DND-41 (cell line): ENCODE data around the gene FAM107B.

ENCODE experiments used
- ATAC-seq: fragments of 200-7000 bp; cut with Tn5 transposase; 3 replicates; pipeline ENCODE4 v1.9.1; 2021; ENCODE audit warnings: low read depth; ENCODE audit not compliant: insufficient read depth
- DNase-seq: peaks from one replicate; pipeline ENCODE4 v3.0.0-alpha.2; 2020
- H2AFZ ChIP-seq: 2 replicates; pipeline ENCODE4 v1.6.0; 2012; ENCODE audit warnings: low read depth, low read length
- H3K27ac ChIP-seq: 2 replicates; pipeline ENCODE4 v1.5.1; 2012; ENCODE audit warnings: low read length, inconsistent platforms
- H3K27me3 ChIP-seq: fragments of 200-600 bp; sonication (generic); 2 replicates; pipeline ENCODE4 v1.6.0; 2012; ENCODE audit warnings: low read length, mild to moderate bottlenecking, inconsistent platforms; ENCODE audit not compliant: insufficient read depth, poor library complexity
- H3K36me3 ChIP-seq: 2 replicates; pipeline ENCODE4 v1.5.1; 2012; ENCODE audit warnings: low read length, inconsistent platforms; ENCODE audit not compliant: insufficient read depth
- H3K4me1 ChIP-seq: 2 replicates; pipeline ENCODE4 v1.5.1; 2012; ENCODE audit warnings: mild to moderate bottlenecking, low read length; ENCODE audit not compliant: insufficient read depth
- H3K4me2 ChIP-seq: 2 replicates; pipeline ENCODE4 v1.6.0; 2012; ENCODE audit warnings: mild to moderate bottlenecking, moderate library complexity, low read length, inconsistent platforms; ENCODE audit not compliant: insufficient read depth
- H3K4me3 ChIP-seq, 2 experiments: fragments of 200-600 bp in 1 of 2; shearing (Covaris generic) in 1 of 2; 2 replicates each; pipeline ENCODE4 v1.5.1; 2012 to 2016; ENCODE audit warnings: inconsistent platforms in 2 of 2, low read length in 2 of 2, mild to moderate bottlenecking in 2 of 2, low read depth in 1 of 2, moderate library complexity in 1 of 2
- H3K79me2 ChIP-seq: 2 replicates; pipeline ENCODE4 v1.6.0; 2012; ENCODE audit warnings: low read length, inconsistent platforms; ENCODE audit not compliant: insufficient read depth
- H3K9ac ChIP-seq: 2 replicates; pipeline ENCODE4 v1.6.0; 2012; ENCODE audit warnings: low read depth, mild to moderate bottlenecking, inconsistent platforms, low read length, moderate library complexity
- H3K9me3 ChIP-seq: 2 replicates; pipeline ENCODE4 v1.5.1; 2012; ENCODE audit warnings: low read length, moderate library complexity, mild to moderate bottlenecking, inconsistent platforms; ENCODE audit not compliant: insufficient read depth, severe bottlenecking
- H4K20me1 ChIP-seq: 2 replicates; pipeline ENCODE4 v1.6.0; 2012; ENCODE audit warnings: low read length; ENCODE audit not compliant: insufficient read depth
- EZH2 ChIP-seq: IDR thresholded peaks from 3 replicates; pipeline ENCODE4 v1.6.1; 2012; ENCODE audit warnings: borderline replicate concordance, low read depth, mild to moderate bottlenecking, moderate library complexity, low read length, inconsistent platforms; ENCODE audit not compliant: severe bottlenecking
- TF ChIP-seq, protein P1 (sequence below): IDR thresholded peaks from 2 replicates; pipeline ENCODE4 v1.5.1; 2012; ENCODE audit warnings: borderline replicate concordance, low read length, moderate library complexity, mild to moderate bottlenecking; ENCODE audit not compliant: poor library complexity, severe bottlenecking; ENCODE audit errors: extremely low read depth

The FAM107B gene

GRCh38 chr10:14625765-14626525 lies 148.8 kb downstream of the FAM107B start:
- Histone ChIP-seq H3K4me1 (no peaks in the 10 kb centered on the region), H4K20me1 (no peaks in the 10 kb centered on the region), H3K36me3 (no peaks in the 10 kb centered on the region), H3K9me3 (no peaks in the 10 kb centered on the region), H2AFZ (no peak overlapping the region), H3K4me3 (no peak overlapping the region), H3K79me2 (no peaks in the 10 kb centered on the region), H3K9ac (no peak overlapping the region), H3K27me3 (no peaks in the 10 kb centered on the region), H3K27ac (no peak overlapping the region), H3K4me2 (no peak overlapping the region)
- ATAC-seq (no peak), DNase-seq (no peak)
- TF ChIP-seq, protein P1, sequence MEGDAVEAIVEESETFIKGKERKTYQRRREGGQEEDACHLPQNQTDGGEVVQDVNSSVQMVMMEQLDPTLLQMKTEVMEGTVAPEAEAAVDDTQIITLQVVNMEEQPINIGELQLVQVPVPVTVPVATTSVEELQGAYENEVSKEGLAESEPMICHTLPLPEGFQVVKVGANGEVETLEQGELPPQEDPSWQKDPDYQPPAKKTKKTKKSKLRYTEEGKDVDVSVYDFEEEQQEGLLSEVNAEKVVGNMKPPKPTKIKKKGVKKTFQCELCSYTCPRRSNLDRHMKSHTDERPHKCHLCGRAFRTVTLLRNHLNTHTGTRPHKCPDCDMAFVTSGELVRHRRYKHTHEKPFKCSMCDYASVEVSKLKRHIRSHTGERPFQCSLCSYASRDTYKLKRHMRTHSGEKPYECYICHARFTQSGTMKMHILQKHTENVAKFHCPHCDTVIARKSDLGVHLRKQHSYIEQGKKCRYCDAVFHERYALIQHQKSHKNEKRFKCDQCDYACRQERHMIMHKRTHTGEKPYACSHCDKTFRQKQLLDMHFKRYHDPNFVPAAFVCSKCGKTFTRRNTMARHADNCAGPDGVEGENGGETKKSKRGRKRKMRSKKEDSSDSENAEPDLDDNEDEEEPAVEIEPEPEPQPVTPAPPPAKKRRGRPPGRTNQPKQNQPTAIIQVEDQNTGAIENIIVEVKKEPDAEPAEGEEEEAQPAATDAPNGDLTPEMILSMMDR: no peak
- TF ChIP-seq EZH2: no peak

- H3K9me3 ChIP-seq: no peaks in the 10 kb centered on the region
- TF ChIP-seq, protein P1: no peak
- TF ChIP-seq EZH2: no peak
- no peak overlapping the region for H3K27ac ChIP-seq
- H3K79me2 ChIP-seq: no peaks in the 10 kb centered on the region
- DNase-seq (no peak), ATAC-seq (no peak)
- no peak overlapping the region for H3K4me3 ChIP-seq
- no peak overlapping the region for H3K9ac ChIP-seq
- H3K4me2 ChIP-seq: no peak overlapping the region
- no peaks in the 10 kb centered on the region for H3K36me3 ChIP-seq
- H4K20me1 ChIP-seq: no peaks in the 10 kb centered on the region
- H3K27me3 ChIP-seq: no peaks in the 10 kb centered on the region
- H3K4me1 ChIP-seq: no peaks in the 10 kb centered on the region
- no peak overlapping the region for H2AFZ ChIP-seq
Measured at GRCh38 chr10:14625192-14625631, 149.5 kb downstream of the FAM107B start.

GRCh38 chr10:14624600-14624999 lies 150.1 kb downstream of the FAM107B start:
- H4K20me1 ChIP-seq: no peaks in the 10 kb centered on the region
- no peaks in the 10 kb centered on the region for H3K27me3 ChIP-seq
- H3K79me2 ChIP-seq: no peaks in the 10 kb centered on the region
- TF ChIP-seq, protein P1: no peak
- no peak for TF ChIP-seq EZH2
- H3K4me1 ChIP-seq: no peaks in the 10 kb centered on the region
- no peaks in the 10 kb centered on the region for H3K9me3 ChIP-seq
- H3K36me3 ChIP-seq: no peaks in the 10 kb centered on the region
- no peak overlapping the region for H3K9ac ChIP-seq
- ATAC-seq: no peak
- no peak overlapping the region for H3K27ac ChIP-seq
- H2AFZ ChIP-seq: no peak overlapping the region
- DNase-seq: no peak
- no peak overlapping the region for H3K4me2 ChIP-seq
- H3K4me3 ChIP-seq: no peak overlapping the region
